Left lobe of liver (tissue), 2 donors: ENCODE measurements around the gene ADAM23. TPM values are rescaled to one million over a fixed set of nuclear protein-coding genes. Genes with fewer than 3 reads are reported as not detected.

Source experiments
- ATAC-seq: fragments of 200-7000 bp; cut with Tn5 transposase; one replicate; pipeline ENCODE4 v1.9.1; 2020; ENCODE audit warnings: mild to moderate bottlenecking, moderate library complexity
- DNase-seq: peaks from one replicate; pipeline ENCODE4 v3.0.0-alpha.2; 2020; ENCODE audit warnings: low spot score
- total RNA-seq: library from RNA; stranded (reverse); gene quantifications from one replicate; pipeline ENCODE4 v1.2.1, GENCODE V29; 2021
- donor health status: DM: no; HTN: no; CAD: no; lungs with moderate emphysema.
- donor health status: DM: no; HTN: yes; CAD: no.

ADAM23 gene
- total RNA-seq, 1 donor from 2014 or later, result 0.03 TPM

GRCh38 chr2:206635015-206635414 lies 191.7 kb downstream of the ADAM23 start:
- ATAC-seq (no peak), DNase-seq (no peak)

GRCh38 chr2:206639636-206640035 lies 196.3 kb downstream of the ADAM23 start:
- no peak for DNase-seq
- ATAC-seq, result no peak

GRCh38 chr2:206641226-206641625 lies 197.9 kb downstream of the ADAM23 start:
- ATAC-seq (no peak), DNase-seq (no peak)

GRCh38 chr2:206642075-206643025 lies 199.0 kb downstream of the ADAM23 start, which contains the start of gene FAM237A:
Gene FAM237A (plus strand): TSS chr2:206642487. CDS start chr2:206644237, 1,750 bp downstream.
- ATAC-seq, result peak; percentile 83
- DNase-seq, result peak; percentile 44

GRCh38 chr2:206647985-206648384 lies 204.7 kb downstream of the ADAM23 start:
- DNase-seq, result no peak
- no peak for ATAC-seq

DNA sequence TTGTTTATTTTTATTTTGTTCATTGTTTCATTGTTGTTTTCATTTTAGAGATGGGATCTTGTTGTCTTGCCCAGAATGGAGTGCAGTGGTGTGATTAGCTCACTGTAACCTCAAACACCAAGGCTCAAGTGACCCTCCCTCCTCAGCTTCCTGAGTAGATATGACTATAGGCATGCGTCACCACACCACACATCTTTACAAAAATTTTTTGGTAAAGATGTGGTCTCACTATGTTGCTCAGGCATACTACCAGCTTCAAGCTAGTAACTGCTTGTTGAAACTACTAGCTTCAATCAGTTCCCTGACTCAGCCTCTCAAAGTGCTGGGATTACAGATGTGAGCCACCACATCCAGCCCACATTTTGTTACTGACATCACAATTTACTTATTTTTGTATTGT lies 213.8 kb downstream of the ADAM23 start:
- no peak for ATAC-seq
- DNase-seq, result no peak

GRCh38 chr2:206665251-206665650 lies 221.9 kb downstream of the ADAM23 start:
- DNase-seq, result no peak
- ATAC-seq, result no peak

Other genes starting within 250 kb of the ADAM23 start
- gene ZDBF2, start 168.9 kb upstream of the ADAM23 start, total RNA-seq, result 4.5 TPM
- gene FAM237A, start 199.0 kb downstream of the ADAM23 start, total RNA-seq, result not detected